Activated CD4-positive, alpha-beta T cell treated with anti-CD3 and anti-CD28 coated beads for 36 hours (primary cell): ENCODE data around the gene PDLIM1. TPM values are rescaled to one million over a fixed set of nuclear protein-coding genes. Genes with fewer than 3 reads are reported as not detected.

Experiments
- ATAC-seq: fragments of 200-7000 bp; cut with Tn5 transposase; one replicate; pipeline ENCODE4 v1.10.0; 2021; ENCODE audit warnings: mild to moderate bottlenecking, moderate library complexity
- CTCF ChIA-PET: fragments of 350-600 bp; sonication (Branson Sonifier 250); formaldehyde crosslinking; loops from one replicate; lab custom pipeline; 2021; ENCODE audit warnings: antibody characterized with exemption; lab: Charles Lee
- POLR2A ChIA-PET: fragments of 350-600 bp; sonication (Branson Sonifier 250); formaldehyde crosslinking; loops from one replicate; lab custom pipeline; 2021; ENCODE audit warnings: antibody characterized with exemption, inconsistent platforms; lab: Charles Lee
- DNase-seq: peaks from one replicate; pipeline ENCODE4 v3.0.0-alpha.2; 2020
- H3K27ac Mint-ChIP-seq: one replicate; pipeline ENCODE4 v1.8.0; 2021; ENCODE audit warnings: mixed read lengths
- H3K27me3 Mint-ChIP-seq: one replicate; pipeline ENCODE4 v1.8.0; 2021; ENCODE audit warnings: mixed read lengths
- H3K36me3 Mint-ChIP-seq: one replicate; pipeline ENCODE4 v1.8.0; 2021; ENCODE audit warnings: low read depth, mixed read lengths
- H3K4me1 Mint-ChIP-seq: one replicate; pipeline ENCODE4 v1.8.0; 2021; ENCODE audit warnings: mixed read lengths
- H3K4me3 Mint-ChIP-seq: one replicate; pipeline ENCODE4 v1.8.0; 2021; ENCODE audit warnings: mild to moderate bottlenecking, moderate library complexity, mixed read lengths
- H3K9me3 Mint-ChIP-seq: one replicate; pipeline ENCODE4 v1.8.0; 2021; ENCODE audit warnings: low read depth, mixed read lengths
- intact Hi-C, 2 experiments: fragments of 100-400 bp; cut with DNase I in 1 of 2; cut with micrococcal nuclease in 1 of 2; formaldehyde crosslinking; loops; one replicate each; pipeline versions ENCODE4 v1.14.2 to v1.15.1; 2022 to 2024; cut with DNase I, micrococcal nuclease
- total RNA-seq, 2 experiments: library from RNA; stranded (reverse); gene quantifications; one replicate each; pipeline ENCODE4 v1.2.3, GENCODE V29; 2021

The PDLIM1 gene, protein sequence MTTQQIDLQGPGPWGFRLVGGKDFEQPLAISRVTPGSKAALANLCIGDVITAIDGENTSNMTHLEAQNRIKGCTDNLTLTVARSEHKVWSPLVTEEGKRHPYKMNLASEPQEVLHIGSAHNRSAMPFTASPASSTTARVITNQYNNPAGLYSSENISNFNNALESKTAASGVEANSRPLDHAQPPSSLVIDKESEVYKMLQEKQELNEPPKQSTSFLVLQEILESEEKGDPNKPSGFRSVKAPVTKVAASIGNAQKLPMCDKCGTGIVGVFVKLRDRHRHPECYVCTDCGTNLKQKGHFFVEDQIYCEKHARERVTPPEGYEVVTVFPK
- total RNA-seq, result under 1 TPM; 0.34 to 0.53 TPM

DNA sequence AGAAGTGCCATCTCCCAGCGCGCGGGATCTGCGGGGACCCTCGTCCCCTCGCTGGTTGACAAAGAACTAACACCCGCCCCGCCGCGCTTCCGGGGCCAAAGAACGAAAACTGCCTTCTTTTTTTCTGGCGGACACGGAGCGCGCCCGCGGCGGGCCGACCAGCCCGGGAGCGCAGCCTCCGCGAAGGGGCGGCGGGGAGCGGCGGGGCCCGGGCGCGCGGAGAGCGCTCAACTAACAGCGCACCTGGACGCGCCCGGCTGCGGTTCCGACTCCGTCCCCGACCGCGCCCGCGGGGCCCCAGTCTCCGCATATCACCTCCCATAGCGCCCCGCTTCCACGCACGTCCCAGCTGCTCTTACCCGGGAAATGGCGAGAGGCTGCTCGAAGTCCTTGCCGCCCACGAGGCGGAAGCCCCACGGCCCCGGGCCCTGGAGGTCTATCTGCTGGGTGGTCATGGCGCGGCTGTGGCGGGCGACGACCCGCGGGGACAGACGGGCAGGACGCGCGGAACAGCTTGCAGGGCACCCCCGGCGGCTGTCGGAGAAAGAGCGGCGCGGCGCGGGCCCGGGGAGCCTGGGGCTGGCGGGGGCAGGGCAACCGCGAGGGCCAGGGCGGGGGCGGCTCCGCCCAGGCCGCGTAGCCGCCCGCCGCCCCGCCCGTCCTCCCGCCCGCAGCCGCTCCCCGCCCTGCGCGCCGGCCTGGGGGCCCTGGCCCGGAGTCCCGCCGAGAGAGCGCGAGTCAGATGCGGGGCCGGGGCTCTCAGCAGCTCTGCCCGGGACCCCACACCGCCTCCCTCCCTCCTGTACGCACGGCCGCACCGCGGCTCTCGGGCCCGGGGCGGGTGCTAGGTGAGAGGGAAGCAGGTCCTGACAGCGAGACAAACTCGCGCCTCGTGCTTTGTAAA is at the start of gene PDLIM1:
Gene PDLIM1, minus strand, starts transcription at position 543 of the 904 bp plus-strand sequence. Its CDS starts 88 bp downstream, at position 455.
- Mint-ChIP-seq H3K27me3 (peaks cover 52% of the 10 kb centered on the region), H3K9me3 (no peaks in the 10 kb centered on the region)

GRCh38 chr10:95339863-95340262 is 49.1 kb upstream of the PDLIM1 start:
- H3K9me3 Mint-ChIP-seq, result no peaks in the 10 kb centered on the region
- H3K27ac Mint-ChIP-seq, result no peak overlapping the region
- H3K4me3 Mint-ChIP-seq, result no peak overlapping the region
- H3K36me3 Mint-ChIP-seq, result no peaks in the 10 kb centered on the region
- no peaks in the 10 kb centered on the region for H3K27me3 Mint-ChIP-seq
- ChIA-PET CTCF (interaction anchor here (0.5 to 1.0 kb wide), 2 partner anchors 10 to 546 kb away, joined by 3 read pairs; no protein-coding TSS in a partner anchor), POLR2A (interaction anchor here (0.7 kb wide), 1 partner anchor 58 kb away, joined by 13 read pairs; no protein-coding TSS in a partner anchor)
- ATAC-seq (no peak), DNase-seq (no peak)
- H3K4me1 Mint-ChIP-seq, result no peaks in the 10 kb centered on the region
- intact Hi-C loops, result no loop called here

More for the DNA sequence above, at the start of gene PDLIM1:
- ChIA-PET CTCF (interaction anchor here (0.6 to 0.9 kb wide), 2 partner anchors 43 to 140 kb away, joined by 3 to 4 read pairs; no protein-coding TSS in a partner anchor), POLR2A (no interaction called here)
- DNase-seq (peak; percentile 51), ATAC-seq (peak; percentile 62)
- Mint-ChIP-seq H3K36me3 (no peaks in the 10 kb centered on the region), H3K4me1 (peaks cover 16% of the 10 kb centered on the region), H3K4me3 (peak within 1 kb of the TSS; percentile 44), H3K27ac (no peak within 1 kb of the TSS)
- intact Hi-C loops, result no loop called here

DNA sequence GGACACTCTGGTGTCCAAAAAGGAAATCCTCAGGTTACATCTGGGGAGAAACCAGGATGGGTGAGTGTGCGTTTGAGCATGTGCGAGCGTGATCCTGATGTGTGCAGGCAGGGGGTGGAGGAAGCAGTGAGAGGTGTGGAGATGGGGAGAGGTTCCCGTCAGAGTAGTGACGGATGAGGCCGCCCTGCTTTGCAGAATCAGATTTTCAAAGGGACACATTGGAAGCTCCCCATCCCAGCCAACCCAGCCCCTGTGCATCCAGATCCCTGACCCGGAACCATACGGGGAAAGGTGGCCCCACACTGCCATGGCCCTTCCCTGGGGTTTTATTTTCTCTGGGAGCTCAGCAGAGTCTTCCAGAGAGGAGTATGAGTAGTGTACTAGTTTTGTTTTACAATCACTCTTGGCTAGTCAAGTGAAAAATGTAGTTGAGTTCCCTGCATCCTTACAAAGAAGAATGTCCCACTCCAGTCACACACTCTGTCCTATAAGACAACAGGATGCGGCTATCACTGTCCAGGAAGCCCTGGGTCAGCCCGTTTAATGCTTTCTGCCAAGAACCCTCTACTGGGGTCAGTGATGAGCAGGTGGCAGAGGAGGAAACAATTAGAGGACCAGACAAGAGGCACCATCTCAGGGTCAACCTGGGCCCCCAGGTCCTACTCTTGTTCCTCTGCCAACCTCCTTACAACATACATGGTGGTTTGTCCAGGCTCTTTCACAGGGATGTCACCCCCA is 46.8 kb upstream of the PDLIM1 start:
- intact Hi-C loops, result no loop called here
- Mint-ChIP-seq H3K4me3 (no peak overlapping the region), H3K9me3 (no peaks in the 10 kb centered on the region), H3K36me3 (no peaks in the 10 kb centered on the region), H3K27ac (no peak overlapping the region), H3K4me1 (no peaks in the 10 kb centered on the region), H3K27me3 (no peaks in the 10 kb centered on the region)
- DNase-seq (no peak), ATAC-seq (no peak)
- CTCF ChIA-PET, result no interaction called here
- POLR2A ChIA-PET, result no interaction called here

DNA sequence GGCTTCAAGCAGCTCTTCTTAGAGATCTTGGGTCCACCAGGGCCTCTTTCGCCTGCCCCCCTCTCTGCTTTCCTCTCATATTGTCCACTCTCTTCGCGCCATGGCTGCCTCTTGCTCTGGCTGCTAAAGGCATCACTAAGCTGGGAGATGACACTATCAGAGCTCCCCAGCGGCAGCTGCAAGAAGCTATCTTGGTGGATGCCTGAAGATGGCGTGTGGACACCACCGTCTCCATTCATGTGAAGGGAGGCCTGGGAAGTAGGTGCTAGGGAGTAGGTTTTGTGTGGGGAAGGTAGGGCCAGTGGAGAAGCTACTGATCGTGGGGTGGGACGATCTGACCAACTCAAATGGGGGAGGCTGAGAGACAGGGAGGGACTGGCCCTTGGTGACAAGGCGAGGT is 45.9 kb upstream of the PDLIM1 start:
- DNase-seq (no peak), ATAC-seq (no peak)
- no peaks in the 10 kb centered on the region for H3K36me3 Mint-ChIP-seq
- no peaks in the 10 kb centered on the region for H3K9me3 Mint-ChIP-seq
- H3K27ac Mint-ChIP-seq, result no peak overlapping the region
- intact Hi-C loops, result no loop called here
- ChIA-PET POLR2A (no interaction called here), CTCF (no interaction called here)
- H3K27me3 Mint-ChIP-seq, result no peaks in the 10 kb centered on the region
- no peak overlapping the region for H3K4me3 Mint-ChIP-seq
- H3K4me1 Mint-ChIP-seq, result no peaks in the 10 kb centered on the region

DNA sequence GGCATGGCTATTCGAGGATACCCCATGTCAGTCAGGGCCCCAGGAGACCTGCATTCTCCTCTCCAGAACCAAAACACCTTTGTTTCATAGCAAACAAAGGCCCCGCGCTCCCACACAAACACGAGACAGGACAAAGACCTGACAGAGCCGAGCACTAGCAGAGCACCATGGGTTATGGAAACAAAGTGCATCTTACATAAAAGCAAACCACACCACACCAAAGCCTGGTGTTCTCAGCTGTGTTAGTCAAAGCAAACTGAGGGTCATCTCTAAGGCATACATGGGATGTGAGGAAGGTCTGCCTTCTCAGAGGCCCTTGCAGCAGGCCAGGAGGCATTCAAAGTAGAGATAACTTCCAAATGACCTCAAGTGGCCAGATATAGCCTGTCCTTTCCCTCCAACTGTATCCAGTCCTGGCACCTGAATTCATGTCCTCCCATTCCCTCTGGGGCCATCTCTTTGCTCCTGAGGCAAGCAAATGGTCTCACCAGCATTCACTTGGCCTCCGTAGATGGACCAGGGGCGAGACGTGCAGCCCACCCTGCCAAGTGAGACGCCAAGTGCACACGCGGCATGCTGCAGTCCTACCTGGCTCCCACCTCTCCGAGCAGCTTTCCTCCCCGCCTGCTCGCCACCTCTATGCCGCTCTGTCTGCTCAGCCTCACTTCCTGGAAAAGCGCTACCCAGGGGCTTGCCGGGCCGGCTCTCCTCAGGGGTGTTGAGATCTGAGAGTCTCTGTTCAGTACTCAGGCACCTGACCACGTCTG is 45.3 kb upstream of the PDLIM1 start:
- DNase-seq (no peak), ATAC-seq (no peak)
- POLR2A ChIA-PET, result no interaction called here
- H3K9me3 Mint-ChIP-seq, result no peaks in the 10 kb centered on the region
- H3K4me3 Mint-ChIP-seq, result no peak overlapping the region
- intact Hi-C loops, result no loop called here
- H3K36me3 Mint-ChIP-seq, result no peaks in the 10 kb centered on the region
- no peaks in the 10 kb centered on the region for H3K4me1 Mint-ChIP-seq
- H3K27me3 Mint-ChIP-seq, result no peaks in the 10 kb centered on the region
- CTCF ChIA-PET, result no interaction called here
- H3K27ac Mint-ChIP-seq, result no peak overlapping the region

DNA sequence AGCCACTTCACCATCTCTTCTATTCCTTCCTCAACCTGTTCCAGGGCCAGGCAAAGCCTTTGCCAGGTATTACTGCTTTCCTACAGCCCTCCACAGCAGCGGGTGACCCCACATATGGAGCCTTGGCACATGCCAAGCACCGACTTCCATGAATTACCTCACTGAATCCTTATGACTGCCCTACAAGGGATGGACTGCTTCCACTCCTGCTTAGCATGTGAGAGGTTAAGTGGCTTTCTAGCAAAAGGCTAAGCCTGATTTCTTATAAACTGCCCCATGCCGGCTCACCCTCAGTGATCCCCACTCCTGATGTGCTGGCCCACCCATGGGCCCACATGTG is 44.0 kb upstream of the PDLIM1 start:
- no peak for ATAC-seq
- Mint-ChIP-seq H3K27ac (no peak overlapping the region), H3K36me3 (no peaks in the 10 kb centered on the region), H3K9me3 (no peaks in the 10 kb centered on the region), H3K4me1 (no peaks in the 10 kb centered on the region), H3K4me3 (no peak overlapping the region), H3K27me3 (no peaks in the 10 kb centered on the region)
- POLR2A ChIA-PET, result interaction anchor here (0.6 kb wide), 1 partner anchor 30 kb away, joined by 5 read pairs; no protein-coding TSS in a partner anchor
- intact Hi-C loops, result no loop called here
- CTCF ChIA-PET, result interaction anchor here (0.6 kb wide), 1 partner anchor 85 kb away, joined by 3 read pairs; no protein-coding TSS in a partner anchor
- no peak for DNase-seq

- ChIA-PET POLR2A (no interaction called here), CTCF (interaction anchor here (0.6 kb wide), 1 partner anchor 85 kb away, joined by 3 read pairs; no protein-coding TSS in a partner anchor)
- Mint-ChIP-seq H3K27me3 (no peaks in the 10 kb centered on the region), H3K9me3 (no peaks in the 10 kb centered on the region), H3K4me3 (no peak overlapping the region), H3K4me1 (no peaks in the 10 kb centered on the region), H3K36me3 (no peaks in the 10 kb centered on the region), H3K27ac (no peak overlapping the region)
- intact Hi-C loops, result no loop called here
- DNase-seq, result no peak
- no peak for ATAC-seq
Measured at GRCh38 chr10:95333997-95334804, 43.4 kb upstream of the PDLIM1 start.

DNA sequence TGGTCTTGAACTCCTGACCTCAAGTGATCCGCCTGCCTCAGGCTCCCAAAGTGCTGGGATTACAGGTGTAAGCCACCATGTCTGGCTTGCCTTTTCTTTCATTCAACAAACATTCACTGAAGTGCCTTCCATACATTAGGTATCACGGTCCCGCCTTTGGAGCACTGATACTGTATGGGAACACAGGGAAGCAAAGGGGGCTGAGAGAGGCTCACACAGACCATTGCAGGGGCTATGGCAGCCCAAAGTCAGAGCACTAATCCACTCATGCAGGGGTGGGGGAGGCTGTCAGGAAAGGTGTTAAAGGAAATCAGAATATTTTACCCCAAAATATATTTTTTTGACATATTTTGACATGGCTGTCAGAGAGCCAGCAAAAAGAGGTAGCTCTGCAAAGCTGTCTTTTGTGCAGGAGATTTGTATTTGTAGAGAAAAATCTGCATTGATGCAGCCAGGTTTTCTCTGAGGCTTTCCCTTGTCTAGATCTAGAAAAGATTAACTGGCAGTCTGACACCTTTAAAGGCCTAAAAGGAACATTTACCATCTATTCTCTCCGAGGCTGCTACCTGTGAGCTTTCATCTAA is 42.0 kb upstream of the PDLIM1 start:
- ATAC-seq, result no peak
- Mint-ChIP-seq H3K27me3 (no peaks in the 10 kb centered on the region), H3K27ac (no peak overlapping the region), H3K9me3 (no peaks in the 10 kb centered on the region), H3K36me3 (no peaks in the 10 kb centered on the region), H3K4me1 (no peaks in the 10 kb centered on the region), H3K4me3 (no peak overlapping the region)
- intact Hi-C loops, result no loop called here
- no peak for DNase-seq
- ChIA-PET CTCF (interaction anchor here (0.7 to 0.8 kb wide), 2 partner anchors 31 to 1534 kb away, joined by 3 to 4 read pairs; no protein-coding TSS in a partner anchor), POLR2A (interaction anchor here (0.6 kb wide), 1 partner anchor 126 kb away, joined by 3 read pairs; no protein-coding TSS in a partner anchor)

GRCh38 chr10:95331596-95332130 is 40.9 kb upstream of the PDLIM1 start:
- no peak for ATAC-seq
- intact Hi-C loops, result no loop called here
- no peaks in the 10 kb centered on the region for H3K4me1 Mint-ChIP-seq
- H3K36me3 Mint-ChIP-seq, result no peaks in the 10 kb centered on the region
- ChIA-PET CTCF (no interaction called here), POLR2A (no interaction called here)
- H3K27ac Mint-ChIP-seq, result no peak overlapping the region
- H3K4me3 Mint-ChIP-seq, result no peak overlapping the region
- H3K9me3 Mint-ChIP-seq, result no peaks in the 10 kb centered on the region
- no peaks in the 10 kb centered on the region for H3K27me3 Mint-ChIP-seq
- no peak for DNase-seq
